ENCODE data around the gene GPLD1.
A peak's percentile ranks its signal among the peaks of the same experiment; 100 is the strongest.
"Not testable (repeated sequence)": the region's sequence is repeated elsewhere in the genome, so short reads cannot be mapped to it uniquely, and the experiment has no call there.

The GPLD1 gene

DNA sequence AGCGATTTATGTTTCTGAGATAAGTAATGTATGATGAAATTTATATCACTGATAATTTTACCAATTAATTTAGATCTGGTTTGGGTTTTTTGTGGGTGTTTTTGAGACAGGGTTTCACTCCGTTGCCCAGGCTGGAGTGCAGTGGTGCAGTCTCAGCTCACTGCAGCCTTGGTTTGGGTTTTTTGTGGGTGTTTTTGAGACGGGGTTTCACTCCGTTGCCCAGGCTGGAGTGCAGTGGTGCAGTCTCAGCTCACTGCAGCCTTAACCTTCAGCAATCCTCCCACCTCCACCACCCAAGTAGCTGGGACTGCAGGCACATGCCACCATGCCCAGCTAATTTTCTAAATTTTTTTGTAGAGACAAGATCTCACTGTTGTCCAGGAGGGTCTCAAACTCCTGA is 73.6 kb downstream of the GPLD1 start:
- FAIRE-seq (no peak), DNase-seq (ENCODE audit: insufficient read length, low spot score) (no peak)

DNA sequence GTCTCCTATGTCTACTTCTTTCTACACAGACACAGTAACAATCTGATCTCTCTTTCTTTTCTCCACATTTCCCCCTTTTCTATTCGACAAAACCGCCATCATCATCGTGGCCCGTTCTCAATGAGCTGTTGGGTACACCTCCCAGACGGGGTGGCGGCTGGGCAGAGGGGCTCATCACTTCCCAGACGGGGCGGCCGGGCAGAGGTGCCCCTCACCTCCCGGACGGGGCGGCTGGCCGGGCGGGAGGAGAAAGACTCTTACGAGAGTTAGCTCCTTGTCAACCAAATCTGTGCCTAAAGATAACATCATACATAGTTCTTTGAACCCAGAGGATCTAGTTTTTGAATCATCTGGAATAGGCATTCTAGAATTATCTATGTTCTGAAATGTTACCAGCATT is 74.8 kb downstream of the GPLD1 start:
- not testable (repeated sequence) for FAIRE-seq; DNase-seq (ENCODE audit: insufficient read length, low spot score)

DNA sequence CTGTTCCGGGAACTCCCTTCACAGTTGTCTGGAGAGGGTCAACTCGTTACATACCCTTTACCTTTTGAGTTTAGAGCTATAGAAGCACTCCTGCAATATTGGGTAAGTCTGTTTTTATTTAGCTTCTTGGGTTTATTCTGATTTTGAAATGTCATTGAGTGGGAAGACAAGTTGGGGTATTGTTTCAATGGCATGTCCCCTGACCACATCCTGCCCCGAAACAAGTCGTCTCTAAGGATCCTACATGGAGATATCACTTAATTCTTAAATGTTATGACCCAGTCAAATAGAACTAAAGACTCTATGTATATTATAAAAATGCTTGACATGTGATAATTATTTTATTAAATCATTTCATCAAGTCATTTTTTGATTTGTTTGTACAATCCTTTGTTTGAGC is 77.1 kb downstream of the GPLD1 start:
- DNase-seq (ENCODE audit: insufficient read length, low spot score) (no peak), FAIRE-seq (no peak)

DNA sequence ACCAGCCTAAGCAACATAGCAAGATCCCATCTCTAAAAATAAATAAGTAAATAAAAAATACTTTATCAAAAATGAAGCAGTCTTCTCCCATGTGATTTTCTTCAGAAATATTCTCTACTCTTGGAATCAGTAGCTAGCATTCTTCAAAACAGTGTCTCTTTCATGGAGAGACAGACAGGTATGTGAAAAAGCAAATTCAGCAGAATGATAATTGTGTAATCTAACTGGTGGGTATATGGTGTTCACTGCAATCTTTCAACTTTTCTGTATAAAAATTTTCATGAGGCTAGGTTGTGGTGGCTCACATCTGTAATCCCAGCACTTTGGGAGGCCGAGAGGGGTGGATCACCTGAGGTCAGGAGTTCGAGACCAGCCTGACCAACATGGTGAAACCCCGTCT is 78.8 kb downstream of the GPLD1 start:
- FAIRE-seq, result no peak
- DNase-seq (ENCODE audit: insufficient read length, low spot score), result no peak

DNA sequence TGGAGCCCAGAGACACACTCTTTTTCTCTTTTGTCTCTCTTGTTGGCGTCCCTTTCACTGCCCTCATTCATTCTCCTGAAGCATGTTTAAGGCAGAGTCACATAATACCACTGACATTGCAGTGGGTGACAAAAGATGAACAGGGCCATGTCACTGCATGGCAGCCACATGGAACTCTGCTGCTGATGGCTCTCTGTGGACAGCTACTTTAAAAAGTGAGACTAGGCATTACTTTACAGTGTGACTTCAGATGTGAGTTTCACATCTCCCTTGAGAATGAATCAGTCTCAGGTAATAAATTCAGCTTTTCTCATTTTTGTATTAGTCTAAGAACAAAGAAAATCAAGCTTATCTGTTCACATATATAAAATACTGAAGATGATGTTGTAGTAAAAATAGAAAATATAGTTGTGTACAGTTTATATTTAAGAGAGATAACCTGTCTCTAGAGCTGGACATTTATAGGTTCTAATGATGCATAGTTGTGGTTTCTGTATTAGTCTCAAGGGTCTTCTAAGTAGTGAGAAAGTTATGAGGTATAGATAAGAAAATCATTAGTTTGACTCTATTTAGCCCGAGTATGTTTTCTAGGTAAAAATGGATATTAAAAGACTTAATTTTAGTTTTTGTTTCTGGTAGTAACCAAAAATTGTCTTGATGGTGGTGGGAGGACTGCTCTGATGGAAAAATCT is 80.5 kb downstream of the GPLD1 start:
- no peak for DNase-seq (ENCODE audit: insufficient read length, low spot score)
- peak; percentile 66 for FAIRE-seq

DNA sequence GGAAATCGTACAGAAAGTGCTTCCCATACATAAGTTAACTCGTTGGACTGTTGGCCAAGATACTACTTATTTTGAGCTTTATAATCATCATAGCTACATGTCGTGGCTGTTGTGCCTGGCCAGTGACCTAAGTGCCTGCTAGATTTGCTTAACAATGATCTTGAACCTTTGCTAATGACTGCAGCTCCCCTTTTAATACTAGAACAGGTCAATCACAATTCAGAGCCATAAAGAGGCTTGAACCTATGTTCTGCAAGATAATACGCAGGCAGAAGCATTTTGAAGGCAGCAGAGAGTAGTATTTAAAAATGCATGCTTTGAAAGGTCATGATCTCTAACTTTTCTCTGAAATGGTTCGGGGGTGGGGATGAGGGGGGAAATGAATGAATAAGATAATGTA is 84.1 kb downstream of the GPLD1 start:
- DNase-seq (ENCODE audit: insufficient read length, low spot score) (no peak), FAIRE-seq (no peak)

DNA sequence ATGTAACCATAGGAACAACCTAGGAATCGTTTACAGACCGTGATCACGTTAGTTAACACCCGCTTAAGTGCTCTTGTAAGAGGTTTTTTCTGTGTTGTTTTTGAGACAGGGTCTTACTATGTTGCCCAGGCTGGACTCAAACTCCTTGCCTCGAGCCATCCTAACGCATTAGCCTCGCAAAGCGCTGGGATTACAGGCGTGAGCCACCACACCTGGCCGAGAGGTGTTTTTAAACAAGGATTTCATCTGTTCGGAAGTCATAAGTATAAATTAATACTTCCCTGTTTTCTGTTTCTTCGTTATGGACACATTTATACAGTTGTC is 85.9 kb downstream of the GPLD1 start:
- DNase-seq (ENCODE audit: insufficient read length, low spot score) (no peak), FAIRE-seq (no peak)

DNA sequence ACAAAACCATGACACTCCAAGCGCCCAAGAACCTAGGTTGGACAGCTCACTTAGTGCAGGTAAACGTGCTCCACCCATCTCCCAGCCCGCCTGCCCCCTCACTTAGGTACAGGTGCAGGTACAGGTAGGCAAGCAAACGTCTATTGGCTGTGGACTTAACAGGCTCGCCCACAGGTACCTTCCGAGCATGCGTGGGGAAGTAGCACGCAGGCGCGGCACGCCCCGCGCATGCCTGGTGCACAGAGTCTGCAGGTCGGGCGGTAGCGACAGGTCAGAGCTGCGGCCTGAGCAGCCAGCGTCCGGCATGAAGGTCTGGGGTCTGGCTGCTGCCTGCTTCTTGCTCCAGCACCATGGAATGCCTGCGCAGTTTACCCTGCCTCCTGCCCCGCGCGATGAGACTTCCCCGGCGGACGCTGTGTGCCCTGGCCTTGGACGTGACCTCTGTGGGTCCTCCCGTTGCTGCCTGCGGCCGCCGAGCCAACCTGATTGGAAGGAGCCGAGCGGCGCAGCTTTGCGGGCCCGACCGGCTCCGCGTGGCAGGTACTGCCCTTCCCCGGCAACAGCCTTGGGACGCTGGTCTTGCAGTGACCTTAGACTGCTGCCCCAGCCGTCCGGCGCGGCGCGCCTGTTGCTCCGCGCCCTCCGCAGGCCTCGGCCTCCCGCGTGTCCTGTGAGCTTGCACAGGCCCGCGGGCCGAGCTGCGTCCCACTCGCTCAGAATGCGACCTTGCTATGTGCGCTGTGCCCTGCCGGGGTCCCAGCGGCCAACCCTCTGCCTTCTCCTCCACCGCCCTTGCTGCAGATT is 86.5 kb downstream of the GPLD1 start, which contains the start of gene MRS2:
MRS2 (plus strand) TSS at position 240 of the 804 bp plus-strand sequence; CDS start at position 351, 111 bp downstream.
- DNase-seq (ENCODE audit: insufficient read length, low spot score) (peak; percentile 67), FAIRE-seq (peak; percentile 88)

DNA sequence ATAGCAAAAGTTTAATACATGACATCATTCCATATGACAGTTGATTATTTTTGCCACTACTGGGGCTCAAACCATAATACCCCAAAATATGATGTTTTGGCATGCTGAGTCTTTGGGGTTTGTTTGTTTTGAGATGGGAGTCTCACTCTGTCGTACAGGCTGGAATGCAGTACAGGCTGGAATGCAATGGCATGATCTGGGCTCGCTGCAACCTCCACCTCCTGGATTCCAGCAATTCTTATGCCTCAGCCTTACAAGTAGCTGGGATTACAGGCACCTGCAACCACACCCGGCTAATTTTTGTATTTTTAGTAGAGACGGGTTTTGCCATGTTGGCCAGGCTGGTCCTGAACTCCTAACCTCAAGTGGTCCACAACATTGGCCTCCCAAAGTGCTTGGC is 87.9 kb downstream of the GPLD1 start:
- FAIRE-seq (no peak), DNase-seq (ENCODE audit: insufficient read length, low spot score) (no peak)

DNA sequence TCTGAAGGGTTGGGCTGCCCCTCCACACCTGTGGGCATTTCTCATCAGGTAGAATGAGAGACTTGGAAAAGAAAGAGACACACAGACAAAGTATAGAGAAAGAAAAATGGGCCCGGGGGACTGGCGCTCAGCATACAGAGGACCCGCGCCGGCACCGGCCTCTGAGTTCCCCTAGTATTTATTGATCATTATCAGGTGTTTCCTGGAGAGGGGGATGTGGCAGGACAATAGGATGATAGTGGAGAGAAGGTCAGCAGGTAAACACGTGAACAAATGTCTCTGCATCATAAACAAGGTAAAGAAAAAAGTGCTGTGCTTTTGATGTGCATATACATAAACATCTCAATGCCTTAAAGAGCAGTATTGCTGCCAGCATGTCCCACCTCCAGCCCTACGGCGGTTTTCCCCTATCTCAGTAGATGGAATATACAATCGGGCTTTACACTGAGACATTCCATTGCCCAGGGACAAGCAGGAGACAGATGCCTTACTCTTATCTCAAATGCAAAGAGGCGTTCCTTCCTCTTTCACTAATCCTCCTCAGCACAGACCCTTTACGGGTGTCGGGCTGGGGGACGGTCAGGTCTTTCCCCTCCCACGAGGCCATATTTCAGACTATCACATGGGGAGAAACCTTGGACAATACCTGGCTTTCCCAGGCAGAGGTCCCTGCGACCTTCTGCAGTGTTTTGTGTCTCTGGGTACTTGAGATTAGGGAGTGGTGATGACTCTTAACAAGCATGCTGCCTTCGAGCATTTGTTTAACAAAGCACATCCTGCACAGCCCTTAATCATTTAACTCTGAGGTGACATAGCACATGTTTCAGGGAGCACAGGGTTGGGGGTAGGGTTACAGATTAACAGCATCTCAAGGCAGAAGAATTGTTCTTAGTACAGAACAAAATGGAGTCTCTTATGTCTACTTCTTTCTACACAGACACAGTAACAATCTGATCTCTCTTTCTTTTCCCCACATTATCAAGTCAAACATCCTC is 89.0 kb downstream of the GPLD1 start:
- not testable (repeated sequence) for DNase-seq (ENCODE audit: insufficient read length, low spot score); FAIRE-seq

DNA sequence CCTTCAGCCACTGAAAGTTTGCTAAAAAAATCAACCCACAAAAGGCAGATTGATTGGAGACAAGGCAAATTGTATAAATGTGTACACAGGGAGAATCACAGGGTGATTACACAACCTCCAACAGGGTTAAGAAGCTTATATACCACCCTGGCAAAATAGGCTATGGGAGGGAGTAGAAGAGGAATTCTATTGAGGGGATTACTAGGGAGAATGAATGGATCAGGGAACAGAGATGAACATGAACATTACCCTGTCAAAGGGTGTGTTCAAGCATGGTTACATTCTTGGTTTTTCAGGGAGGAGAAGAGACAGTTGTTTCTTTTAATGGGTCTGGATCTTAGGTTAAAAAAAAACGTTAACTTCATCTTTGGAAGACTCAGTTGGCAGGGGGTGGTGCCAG is 91.7 kb downstream of the GPLD1 start:
- DNase-seq (ENCODE audit: insufficient read length, low spot score), result no peak
- FAIRE-seq, result no peak

DNA sequence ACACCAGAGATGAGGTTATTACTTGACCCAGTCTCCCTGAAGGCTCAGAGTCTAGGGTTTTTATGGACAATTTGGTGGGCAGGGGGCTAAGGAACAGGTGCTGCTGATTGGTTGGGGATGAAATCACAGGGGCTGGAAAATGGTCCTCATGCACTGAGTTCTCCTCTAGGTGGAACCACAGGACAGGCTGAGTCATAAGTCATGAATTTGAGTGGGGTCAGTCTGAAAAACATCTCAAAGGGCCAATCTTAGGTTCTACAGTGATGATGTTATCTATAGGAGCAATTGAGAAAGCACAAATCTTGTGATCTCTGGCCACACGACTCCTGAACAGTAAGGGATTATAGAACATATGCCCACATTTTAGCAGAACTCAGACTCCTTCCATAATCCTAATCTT is 92.6 kb downstream of the GPLD1 start:
- DNase-seq (ENCODE audit: insufficient read length, low spot score), result no peak
- FAIRE-seq, result no peak

DNA sequence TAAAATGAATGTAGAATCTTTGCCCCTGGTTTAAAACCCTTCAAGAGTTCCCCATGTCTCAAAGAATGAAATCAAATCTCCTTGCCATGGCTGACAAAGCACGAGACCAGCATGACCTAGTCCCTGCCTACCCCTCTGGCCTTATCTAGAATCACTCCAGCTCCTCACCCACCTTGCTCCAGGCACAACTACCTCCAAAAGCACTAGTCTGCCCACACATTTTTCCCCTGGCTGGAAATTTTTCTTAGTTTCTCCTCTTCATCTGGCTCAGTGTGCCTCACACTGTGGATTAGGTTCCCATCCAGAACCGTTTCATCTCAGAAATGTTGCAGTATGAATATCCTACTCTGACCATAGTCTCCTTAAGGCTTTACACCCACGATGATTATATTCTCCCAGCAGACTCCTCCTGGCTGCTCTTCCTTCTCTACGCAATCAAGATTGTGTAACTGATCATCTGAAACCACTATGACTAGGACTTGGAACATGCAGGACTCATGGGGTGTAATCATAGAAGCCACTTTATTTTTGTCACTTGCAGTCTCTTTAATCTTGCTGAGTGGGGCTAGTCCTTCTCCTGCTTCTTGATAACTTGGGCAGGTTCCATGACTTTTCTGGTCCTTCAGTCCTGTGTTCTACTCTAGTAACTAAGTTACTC is 94.5 kb downstream of the GPLD1 start:
- FAIRE-seq (no peak), DNase-seq (ENCODE audit: insufficient read length, low spot score) (no peak)

DNA sequence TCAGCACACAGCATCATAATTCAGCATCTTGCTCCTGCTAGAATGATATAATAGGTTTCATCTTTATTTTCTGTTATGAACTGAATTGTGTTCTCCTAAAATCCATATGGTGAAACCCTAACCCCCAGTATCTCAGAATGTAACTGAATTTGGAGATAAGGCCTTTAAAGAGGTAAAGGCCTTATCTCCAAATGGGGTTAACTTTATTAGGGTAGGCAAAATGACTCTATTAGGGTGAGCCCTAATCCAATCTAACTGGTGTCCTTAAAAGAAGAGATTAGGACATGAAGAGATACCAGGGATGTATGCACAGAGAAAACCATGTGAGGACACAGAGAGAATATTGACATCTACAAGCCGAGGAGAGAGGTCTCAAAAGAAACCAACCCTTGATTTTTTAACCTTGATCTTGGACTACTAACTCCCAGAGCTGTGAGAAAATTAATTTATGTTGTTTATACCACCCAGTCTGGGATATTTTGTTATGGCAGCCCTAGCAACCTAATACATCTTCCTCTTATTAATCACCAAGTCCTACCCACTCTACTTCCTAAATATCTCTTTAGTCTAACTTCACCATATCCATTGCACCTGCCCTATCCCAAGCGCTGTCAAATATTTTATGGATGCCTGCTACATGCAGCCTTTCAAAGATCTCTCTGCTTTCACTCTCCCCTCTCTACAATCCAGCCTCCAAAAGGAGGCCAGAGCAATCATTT is 95.2 kb downstream of the GPLD1 start:
- no peak for FAIRE-seq
- no peak for DNase-seq (ENCODE audit: insufficient read length, low spot score)

DNA sequence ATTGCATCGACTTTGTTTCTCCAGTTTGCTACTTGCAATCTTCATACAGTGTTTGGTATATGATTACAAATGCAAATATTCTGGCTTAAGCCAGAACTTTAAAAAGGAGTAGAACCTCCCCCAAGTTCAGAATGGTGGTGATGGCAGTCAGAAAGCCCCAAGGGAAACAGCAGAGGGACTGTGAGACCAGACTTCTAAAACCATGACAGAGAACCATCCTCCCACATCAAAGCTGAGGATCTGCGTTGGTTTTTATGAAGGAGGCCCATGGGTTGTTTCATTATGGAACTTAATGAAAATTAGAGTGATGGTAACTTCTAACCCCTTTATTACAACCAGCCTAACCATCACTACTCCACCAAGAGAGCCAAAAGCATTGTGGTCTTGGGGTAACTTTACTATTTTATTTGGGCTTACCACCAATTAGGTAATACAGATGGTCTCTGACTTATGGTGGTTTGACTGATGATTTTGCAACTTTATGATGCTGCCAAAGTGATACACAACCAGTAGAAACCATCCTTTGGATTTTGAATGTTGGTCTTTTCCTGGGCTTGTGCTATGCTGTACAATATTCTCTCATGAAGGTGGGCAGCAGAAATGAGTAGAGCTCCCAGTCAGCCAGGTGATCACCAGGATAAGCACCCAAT is 97.5 kb downstream of the GPLD1 start:
- no peak for FAIRE-seq

DNA sequence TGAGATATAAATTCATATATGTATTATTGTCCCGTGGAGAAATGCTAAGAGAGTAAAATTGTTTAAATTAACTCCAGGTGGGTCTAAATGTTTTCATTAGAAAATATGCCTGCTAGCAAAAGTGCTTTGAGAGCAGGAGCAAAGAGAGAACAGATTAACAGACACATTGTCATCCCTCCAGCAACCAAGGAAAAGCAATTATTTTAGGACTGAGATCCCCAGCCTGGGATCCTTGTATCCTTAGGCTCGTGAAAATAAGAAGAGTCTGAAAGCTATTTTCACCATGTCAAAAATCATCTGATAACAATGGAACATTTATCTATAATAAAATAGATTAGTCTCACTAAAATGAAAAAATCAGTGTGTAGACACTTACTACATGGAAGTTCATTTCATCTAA is 98.2 kb downstream of the GPLD1 start:
- no peak for FAIRE-seq
- no peak for DNase-seq (ENCODE audit: insufficient read length, low spot score)

More for the DNA sequence above, 97.5 kb downstream of the GPLD1 start:
- DNase-seq (ENCODE audit: insufficient read length, low spot score), result no peak

DNA sequence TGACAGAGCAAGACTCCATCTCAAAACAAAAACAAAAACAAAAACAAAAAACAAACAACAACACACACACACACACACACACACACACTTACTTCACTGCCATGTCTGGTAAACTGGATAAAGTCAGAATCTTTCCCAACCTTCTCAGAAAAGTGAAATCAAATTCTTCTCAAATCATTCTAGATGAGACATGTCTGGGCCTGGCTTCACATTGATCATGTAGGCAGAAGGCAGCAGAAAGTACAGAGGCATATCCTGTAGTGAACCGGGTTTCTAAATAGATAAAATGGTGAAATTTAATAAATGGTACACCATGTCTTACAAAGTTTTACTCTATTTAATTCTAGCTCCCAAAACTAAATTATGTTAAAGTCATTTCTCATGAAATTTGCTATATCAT is 101.6 kb downstream of the GPLD1 start:
- DNase-seq (ENCODE audit: insufficient read length, low spot score) (no peak), FAIRE-seq (no peak)

DNA sequence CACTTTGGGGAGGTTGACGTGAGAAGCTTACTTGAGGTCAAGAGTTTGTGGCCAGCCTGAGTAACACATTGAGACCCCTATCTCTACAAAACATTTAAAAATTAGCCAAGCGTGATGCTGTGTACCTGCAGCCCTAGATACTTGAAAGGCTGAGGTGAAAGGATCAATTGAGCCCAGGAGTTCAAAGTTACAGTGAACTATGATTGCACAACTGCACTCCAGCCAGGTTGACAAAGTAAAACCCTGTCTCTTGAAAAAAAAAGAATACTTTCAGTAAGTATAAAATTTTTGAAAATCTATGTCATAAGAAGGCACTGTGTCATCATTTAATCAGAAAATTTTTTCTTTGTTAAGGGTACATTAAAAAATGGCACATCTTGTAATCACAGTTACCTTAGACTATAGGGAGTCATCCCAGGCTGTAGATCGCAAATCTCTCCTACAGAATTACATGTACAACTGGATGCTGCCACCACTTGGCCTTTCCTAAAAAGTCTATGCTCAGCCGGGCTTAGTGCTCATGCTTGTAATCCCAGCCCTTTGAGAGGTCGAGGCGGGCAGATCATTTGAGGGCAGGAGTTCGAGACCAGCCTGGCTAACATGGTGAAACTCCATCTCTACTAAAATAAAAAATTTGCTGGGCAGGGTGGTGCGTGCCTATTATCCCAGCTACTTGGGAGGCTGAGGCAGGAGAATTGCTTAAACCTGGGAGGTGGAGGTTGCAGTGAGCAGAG is 103.7 kb downstream of the GPLD1 start:
- DNase-seq (ENCODE audit: insufficient read length, low spot score) (no peak), FAIRE-seq (no peak)

Measured in GM19239 (cell line).